ENCODE measurements around the gene KHSRP.

KHSRP gene

GRCh38 chr19:6393074-6393982 is 31.3 kb downstream of the KHSRP start, which contains the start of gene GTF2F1:
Gene GTF2F1 (minus strand): TSS chr19:6393164. CDS start chr19:6392995, 169 bp downstream.
- peak; percentile 70 to 98 (median 94) for DNase-seq

GRCh38 chr19:6392221-6393073 is 32.2 kb downstream of the KHSRP start:
- peak in 1 of 58 donors; percentile 55 for DNase-seq

- no peak for DNase-seq
Observed at GRCh38 chr19:6387372-6387771, 37.2 kb downstream of the KHSRP start.

- DNase-seq = no peak
Observed at GRCh38 chr19:6384381-6384780, 40.2 kb downstream of the KHSRP start.

DNA sequence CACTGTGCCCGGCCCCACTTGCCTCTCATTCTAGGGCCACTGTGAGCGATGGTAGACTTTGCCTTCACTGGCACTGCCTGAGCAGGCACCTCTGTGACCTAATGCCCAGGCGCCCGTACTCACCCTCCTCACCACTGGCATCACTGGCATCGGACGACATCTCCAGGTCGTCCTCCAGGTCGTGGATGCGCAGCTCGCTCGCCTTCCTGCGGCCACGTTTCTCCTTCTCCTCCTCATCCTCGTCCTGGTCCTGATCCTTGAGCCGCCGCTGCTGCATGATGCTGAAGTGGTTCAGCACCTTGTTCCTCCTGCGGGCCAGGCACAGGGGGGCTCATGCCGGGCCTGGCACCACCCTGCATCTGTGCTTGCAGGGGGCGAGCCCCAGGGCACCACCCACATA is 41.4 kb downstream of the KHSRP start:
- DNase-seq = no peak

DNA sequence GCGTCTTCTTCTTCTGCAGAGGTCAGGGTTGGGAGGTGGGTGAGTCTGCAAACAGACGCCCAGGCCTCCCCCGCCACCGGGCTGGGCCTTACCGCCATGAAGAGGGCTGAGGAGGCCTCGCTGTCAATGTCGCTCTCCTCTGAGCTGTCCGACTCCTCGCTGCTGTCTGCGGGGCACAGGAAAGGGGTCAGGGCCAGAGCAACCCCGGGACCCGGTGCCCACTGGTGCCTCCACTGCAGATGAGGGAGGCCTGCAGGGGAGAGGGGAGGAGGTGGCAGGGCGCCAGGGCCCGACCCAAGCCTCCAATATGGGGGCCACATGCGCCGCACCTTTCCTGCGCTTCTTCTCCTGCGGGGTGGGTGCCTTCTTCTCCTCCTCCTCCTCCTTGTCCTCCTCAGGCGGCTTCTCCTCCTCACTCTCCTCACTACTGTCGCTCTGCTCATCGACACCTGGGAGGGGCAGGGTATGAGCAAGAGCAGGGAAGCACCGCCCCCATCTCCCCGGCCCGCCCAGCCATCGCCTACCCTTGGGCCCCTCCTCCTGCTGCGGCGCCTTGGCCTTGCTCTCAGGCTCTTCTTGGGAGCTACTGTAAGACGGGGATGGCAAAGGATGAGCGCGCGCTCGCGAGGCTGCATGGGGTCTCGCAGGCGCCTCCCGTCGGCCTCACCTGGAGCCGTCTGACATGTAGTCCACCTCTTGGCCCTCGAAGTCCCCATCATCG is 43.4 kb downstream of the KHSRP start:
- peak in 1 of 58 donors; percentile 37 for DNase-seq

DNA sequence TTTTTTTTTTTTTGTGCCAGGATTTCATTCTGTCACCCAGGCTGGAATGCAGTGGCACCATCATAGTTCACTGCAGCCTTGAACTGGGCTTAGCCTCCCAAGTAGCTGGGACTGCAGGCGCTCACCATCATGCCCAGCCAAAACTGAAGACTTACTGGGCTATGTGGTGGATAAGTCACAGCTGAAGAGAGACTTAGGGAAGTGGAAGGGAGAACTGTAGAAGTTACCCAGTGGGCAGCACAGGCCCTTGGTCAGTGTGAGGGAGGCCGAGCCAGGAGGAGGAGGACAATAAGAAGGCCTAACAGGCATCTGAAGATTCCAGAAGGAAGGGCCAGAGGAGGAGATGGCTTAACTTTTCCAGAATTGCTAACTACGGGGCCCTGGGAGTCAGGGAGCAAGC is 44.9 kb downstream of the KHSRP start:
- no peak for DNase-seq

DNA sequence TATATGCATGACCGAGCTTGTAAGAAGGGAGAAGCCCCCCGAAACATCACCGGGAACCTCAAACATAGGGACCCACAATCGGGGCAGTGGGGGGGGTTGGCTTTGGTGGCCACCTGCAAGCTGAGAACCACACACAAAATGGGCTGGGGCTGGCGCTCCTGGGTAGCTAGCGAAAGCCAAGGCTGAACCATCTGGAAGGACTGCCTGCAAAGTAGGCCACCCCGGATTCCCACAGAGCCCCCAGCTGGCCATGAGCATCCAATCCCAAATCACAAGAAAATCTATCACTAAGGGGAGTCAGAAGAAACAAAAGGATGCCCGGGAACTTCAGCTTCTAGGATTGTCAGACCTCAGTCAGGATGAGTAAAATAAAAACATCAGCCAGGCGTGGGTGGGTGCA is 46.1 kb downstream of the KHSRP start:
- peak in 6 of 58 donors; percentile 4 to 40 (median 16) for DNase-seq

GRCh38 chr19:6378041-6378440 is 46.6 kb downstream of the KHSRP start:
- no peak for DNase-seq

DNA sequence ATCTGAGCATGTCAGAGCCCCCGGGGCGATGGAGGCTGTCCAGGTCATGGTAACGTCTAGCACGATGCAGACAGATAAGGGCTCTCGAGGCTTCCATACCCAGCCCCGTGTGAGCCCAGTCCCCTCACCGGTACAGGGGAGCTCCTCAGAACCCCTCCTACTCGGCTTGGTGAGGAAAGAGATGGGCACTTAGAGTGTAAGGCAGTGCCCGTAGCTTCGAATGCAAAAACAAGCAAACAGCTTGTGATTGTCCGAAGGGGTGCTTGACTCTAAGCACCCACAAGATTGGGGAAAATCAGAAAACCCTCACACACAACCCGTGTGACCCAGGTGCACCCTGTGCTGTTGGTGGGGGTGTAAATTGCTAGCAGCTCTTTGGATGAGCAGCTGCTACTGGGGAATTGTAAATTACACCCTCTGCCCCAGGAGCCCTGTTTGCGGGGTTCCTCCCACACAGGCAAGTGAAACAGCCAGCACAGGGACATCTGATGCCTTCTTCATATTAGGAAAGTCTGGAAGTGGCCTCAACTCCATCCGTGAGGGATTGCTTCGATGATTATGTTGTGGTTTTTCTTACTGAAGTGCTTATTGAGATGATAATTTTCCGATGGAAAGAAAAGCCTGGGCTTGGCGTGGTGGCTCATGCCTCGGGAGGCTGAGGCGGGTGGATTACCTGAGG is 48.0 kb downstream of the KHSRP start:
- DNase-seq = no peak

DNA sequence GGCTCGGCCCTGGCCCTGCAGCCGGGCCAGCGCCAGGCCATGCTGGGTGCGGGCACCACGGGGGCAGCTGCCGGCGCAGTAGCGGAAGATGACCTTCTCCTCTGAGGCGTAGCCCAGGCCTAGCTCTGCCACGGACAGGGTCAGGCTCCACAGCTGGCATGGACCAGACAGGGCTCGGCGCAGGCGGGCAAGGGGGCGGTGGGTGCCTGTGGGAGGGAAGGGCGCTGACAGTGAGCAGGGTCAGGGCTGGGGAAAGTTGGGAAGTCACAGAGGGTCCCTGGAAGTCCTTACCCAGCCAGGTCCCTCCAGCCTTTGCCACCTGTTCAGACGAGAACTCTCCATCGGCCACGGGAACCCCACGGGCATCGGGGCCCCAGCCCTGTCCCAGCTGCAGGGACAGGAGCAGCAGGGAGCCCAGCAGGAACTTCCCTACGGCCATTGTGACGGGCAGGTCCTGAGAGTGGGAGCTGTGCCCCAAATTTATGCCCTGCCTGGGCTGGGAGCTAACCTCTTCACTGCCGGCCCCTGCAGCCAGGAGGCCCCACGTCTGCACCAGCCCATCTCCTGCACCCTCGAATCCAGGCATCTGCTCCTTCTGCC is 49.1 kb downstream of the KHSRP start, which contains the start of gene PSPN:
PSPN (minus strand) TSS at position 523 of the 600 bp plus-strand sequence; CDS start at position 439, 84 bp downstream.
- DNase-seq = no peak

DNA sequence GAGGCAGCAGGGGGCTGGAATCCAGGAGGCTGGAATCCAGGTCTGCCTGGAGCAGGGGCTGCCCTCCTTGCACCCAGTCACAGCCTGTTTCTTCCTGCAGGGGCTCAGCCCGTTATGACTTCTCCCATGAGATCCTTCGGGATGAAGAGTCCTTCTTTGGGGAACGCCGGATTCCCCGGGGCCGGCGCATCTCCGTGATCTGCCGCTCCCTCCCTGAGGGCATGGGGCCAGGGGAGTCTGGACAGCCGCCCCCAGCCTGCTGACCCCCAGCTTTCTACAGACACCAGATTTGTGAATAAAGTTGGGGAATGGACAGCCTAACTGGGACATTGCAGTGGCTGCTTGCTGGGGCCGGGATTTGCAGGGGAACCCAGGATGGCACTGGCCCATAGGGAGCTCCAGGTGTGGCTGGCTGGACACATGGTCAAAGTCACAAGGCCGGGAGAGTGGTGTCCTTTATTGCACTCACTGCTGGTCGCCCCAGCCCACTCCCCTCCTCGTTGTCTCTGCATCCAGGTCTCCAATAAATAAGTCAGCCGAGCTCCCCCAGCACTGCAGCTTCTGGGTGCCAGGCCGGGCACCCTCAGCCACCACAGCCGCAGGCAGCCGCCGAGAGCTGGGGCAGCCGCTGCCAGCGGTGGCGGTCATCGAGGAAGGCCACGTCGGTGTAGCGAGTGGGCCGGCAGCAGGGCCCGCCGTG is 49.8 kb downstream of the KHSRP start:
- DNase-seq = no peak

GRCh38 chr19:6374161-6374709 is 50.4 kb downstream of the KHSRP start:
- DNase-seq = peak in 1 of 58 donors; percentile 16

GRCh38 chr19:6373813-6374108 is 50.9 kb downstream of the KHSRP start:
- peak in 1 of 58 donors; percentile 35 for DNase-seq

DNA sequence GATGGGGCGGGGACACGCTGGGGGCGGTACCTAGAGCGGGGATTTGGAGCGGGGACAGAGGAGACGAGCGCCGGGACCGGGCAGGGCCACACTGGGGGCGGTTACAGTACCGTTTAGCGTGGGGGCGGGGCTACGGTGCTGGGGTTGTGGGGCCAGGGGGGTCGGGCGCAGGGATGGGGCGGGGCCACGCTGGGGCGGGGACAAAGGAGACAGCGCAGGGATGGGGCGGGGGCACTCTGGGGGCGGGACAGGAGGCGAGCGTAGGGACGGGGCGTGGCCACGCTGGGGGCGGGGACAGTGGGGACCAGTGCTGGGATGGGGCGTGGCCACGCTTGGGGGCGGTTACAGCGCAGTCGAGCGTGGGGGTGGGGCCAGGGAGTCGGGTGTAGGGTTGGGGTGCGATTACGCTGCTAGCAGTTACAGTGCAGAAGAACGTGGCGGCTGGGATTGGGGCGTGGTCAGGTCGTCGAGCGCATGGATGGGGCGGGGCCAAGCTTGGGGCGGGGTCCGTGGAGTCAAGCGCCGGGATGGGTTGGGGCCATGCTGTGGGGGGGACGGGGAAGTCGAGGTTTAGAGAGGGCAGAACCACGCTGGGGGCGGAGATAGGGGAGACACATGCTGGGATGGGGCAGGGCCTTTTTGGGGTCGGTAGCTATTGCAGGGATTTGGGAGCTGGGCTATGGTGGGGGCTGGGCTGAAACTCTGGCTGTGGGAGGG is 51.4 kb downstream of the KHSRP start:
- peak; percentile 72 to 99 (median 96) for DNase-seq

GRCh38 chr19:6372594-6373095 is 52.0 kb downstream of the KHSRP start, which contains the start of gene ALKBH7:
Gene ALKBH7 (plus strand): TSS chr19:6372794. CDS start chr19:6372821, 27 bp downstream.
- peak; percentile 84 to 100 (median 97) for DNase-seq

DNA sequence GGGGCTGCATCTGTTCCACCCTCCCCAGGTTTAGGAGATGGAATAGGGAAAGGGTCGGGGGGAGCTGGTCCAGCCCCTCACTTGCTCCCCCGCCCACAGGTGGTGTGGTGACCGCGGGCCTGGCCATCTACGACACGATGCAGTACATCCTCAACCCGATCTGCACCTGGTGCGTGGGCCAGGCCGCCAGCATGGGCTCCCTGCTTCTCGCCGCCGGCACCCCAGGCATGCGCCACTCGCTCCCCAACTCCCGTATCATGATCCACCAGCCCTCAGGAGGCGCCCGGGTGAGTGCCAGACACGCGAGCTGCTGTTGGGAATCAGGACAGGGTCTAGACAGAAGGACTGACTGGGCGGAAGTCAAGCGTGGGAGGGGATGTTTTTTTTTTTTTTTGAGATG is 60.3 kb downstream of the KHSRP start:
- no peak for DNase-seq

Measured in anterior cingulate cortex (tissue), 58 donors.